ENCODE results near the gene SCN11A. TPM values are rescaled to one million over a fixed set of nuclear protein-coding genes. Genes with fewer than 3 reads are reported as not detected.

Gene SCN11A
- total and polyA plus RNA-seq, 9 of the 15 experiments (the other 6 are each of a cell fraction or from before 2014, with no cell fraction given), result 0.01 to 0.05 (median 0.04) TPM; not detected in 6

- BruUV-seq (replicated peaks), result no TSS peak
- Histone ChIP-seq H3K9ac (ENCODE audit: insufficient read depth in 1 of 2, low read depth in 2 of 2, low read length in 2 of 2) (no peak overlapping the region), H3K4me1 (replicated peaks in 1 of 2; ENCODE audit: control insufficient read depth in 2 of 2, insufficient read depth in 2 of 2, low read length in 2 of 2) (no peaks in the 10 kb centered on the region; a peak in 1 of 5 replicates), H4K20me1 (replicated peaks; ENCODE audit: control insufficient read depth, insufficient read depth, low read length) (0 out of 2 replicates have a peak, but pooled peaks cover 5% of the 10 kb centered on the region), H3K36me3 (ENCODE audit: control insufficient read depth, insufficient read depth, low read length) (peaks cover 21% of the 10 kb centered on the region), H3K27me3 (ENCODE audit: control insufficient read depth in 2 of 2, insufficient read depth in 2 of 2, low read length in 2 of 2) (no peaks in the 10 kb centered on the region), H3K4me2 (ENCODE audit: insufficient read depth, low read length) (no peak overlapping the region), H3K9me3 (replicated peaks; ENCODE audit: control insufficient read depth, insufficient read depth, low read depth, low read length) (no peaks in the 10 kb centered on the region), H3K79me2 (ENCODE audit: control insufficient read depth, insufficient read depth, low read length) (peaks cover 18% of the 10 kb centered on the region), H3K4me3 (no peak overlapping the region), H3K9me1 (ENCODE audit: control insufficient read depth, insufficient read depth, low read length) (no peaks in the 10 kb centered on the region), H3K27ac (ENCODE audit: extremely low read depth, low read depth, low read length) (no peak overlapping the region), H2AFZ (ENCODE audit: low read depth, low read length) (no peak overlapping the region)
- FAIRE-seq (no peak), DNase-seq (ENCODE audit: extremely low read depth in 1 of 4, low spot score in 3 of 4) (no peak), ATAC-seq (no peak)
- in situ Hi-C loops (cut with MboI), result no loop called here
- WGBS (ENCODE audit: insufficient coverage, low coverage, missing lambda C conversion rate), result 78% methylated on average over 3 of the region's 3 CpGs
- TF ChIP-seq ZNF584 (CRISPR knock-in tag; IDR thresholded peaks at IDR 0.05; ENCODE audit: low read depth) (no peak), HMGN3 (IDR thresholded peaks at IDR 0.05; ENCODE audit: borderline replicate concordance, extremely low read depth, insufficient read length, low read depth, low read length) (no peak), ELF4 (CRISPR knock-in tag; IDR thresholded peaks at IDR 0.05) (no peak), HCFC1 (IDR thresholded peaks at IDR 0.05; ENCODE audit: low read depth, low read length) (no peak), ATF1 (CRISPR knock-in tag; IDR thresholded peaks at IDR 0.05) (no peak), ATF1 (tag; IDR thresholded peaks at IDR 0.05) (no peak), ELK1 (CRISPR knock-in tag; IDR thresholded peaks at IDR 0.05) (no peak)
- ChIA-PET CTCF (ENCODE audit: low intra/inter-chr PET ratio) (interaction anchor here (0.6 kb wide), 1 partner anchor 474 kb away, joined by 6 read pairs; no protein-coding TSS in a partner anchor), POLR2A (interaction anchor here (0.7 kb wide), 1 partner anchor 77 kb away, joined by 3 read pairs; no protein-coding TSS in a partner anchor)
- intact Hi-C loops (cut with micrococcal nuclease), result no loop called here
Measured at GRCh38 chr3:39063143-39063542, 11.4 kb upstream of the SCN11A start.
